GM11168 (cell line): ENCODE measurements around the gene ACOT7.
"Not testable (repeated sequence)": the region's sequence is repeated elsewhere in the genome, so short reads cannot be mapped to it uniquely, and the experiment has no call there.

ENCODE experiments used
- in situ Hi-C: fragments of 300-500 bp; cut with MboI; formaldehyde crosslinking; loops from one replicate; pipeline ENCODE4 v1.12.0; 2022; ENCODE audit warnings: low sequenced_read_pairs; ENCODE audit not compliant: unreplicated experiment

The ACOT7 gene

DNA sequence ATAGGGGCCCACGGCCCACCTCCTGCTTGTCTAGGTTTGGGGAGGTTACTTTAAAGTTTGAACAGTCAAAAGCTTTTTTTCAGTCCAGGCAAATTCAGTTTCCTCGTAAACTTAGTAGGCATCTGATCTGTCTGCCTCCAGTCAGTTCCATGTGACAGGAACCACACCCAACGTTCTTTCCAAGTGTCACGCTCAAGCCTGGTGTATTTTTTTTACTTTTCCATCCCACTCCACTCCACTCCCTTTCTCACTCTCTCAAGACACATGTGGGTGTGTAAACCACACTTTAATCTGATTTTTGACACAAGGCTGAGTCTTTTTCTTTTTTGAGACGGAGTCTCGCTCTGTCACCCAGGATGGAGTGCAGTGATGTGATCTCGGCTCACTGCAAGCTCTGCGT is 72.4 kb downstream of the ACOT7 start:
- in situ Hi-C loops, result no loop called here

DNA sequence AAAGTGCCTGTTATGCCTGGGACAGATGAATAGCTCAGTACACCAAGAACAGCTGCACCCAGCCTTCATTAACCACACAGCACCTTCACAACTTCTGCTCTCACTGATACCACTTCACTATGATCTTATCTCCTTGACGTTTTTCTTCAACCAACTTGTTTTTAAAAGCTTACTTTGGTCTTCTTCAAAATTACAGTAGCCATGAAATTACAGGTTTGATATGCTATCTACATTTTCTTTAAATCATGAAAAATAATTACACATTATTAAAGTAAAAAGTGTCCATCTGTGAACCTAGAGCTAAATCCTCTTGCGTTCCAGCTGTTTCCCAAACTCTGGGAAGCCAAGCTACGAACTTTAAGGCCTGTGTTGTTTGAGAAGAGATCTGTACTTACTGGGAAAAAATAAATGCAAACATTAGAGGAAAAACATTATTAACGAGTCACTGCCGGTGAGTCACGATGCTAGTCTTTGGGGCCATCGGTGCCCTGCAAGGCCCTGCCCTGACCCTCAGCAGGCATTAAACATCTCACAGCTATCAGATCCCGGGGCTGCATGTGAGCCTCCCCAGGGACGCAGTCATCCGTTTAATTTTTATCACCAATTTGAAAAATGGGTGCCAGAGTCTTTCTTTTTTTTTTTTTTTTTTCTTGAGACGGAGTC is 76.3 kb downstream of the ACOT7 start:
- in situ Hi-C loops, result no loop called here

DNA sequence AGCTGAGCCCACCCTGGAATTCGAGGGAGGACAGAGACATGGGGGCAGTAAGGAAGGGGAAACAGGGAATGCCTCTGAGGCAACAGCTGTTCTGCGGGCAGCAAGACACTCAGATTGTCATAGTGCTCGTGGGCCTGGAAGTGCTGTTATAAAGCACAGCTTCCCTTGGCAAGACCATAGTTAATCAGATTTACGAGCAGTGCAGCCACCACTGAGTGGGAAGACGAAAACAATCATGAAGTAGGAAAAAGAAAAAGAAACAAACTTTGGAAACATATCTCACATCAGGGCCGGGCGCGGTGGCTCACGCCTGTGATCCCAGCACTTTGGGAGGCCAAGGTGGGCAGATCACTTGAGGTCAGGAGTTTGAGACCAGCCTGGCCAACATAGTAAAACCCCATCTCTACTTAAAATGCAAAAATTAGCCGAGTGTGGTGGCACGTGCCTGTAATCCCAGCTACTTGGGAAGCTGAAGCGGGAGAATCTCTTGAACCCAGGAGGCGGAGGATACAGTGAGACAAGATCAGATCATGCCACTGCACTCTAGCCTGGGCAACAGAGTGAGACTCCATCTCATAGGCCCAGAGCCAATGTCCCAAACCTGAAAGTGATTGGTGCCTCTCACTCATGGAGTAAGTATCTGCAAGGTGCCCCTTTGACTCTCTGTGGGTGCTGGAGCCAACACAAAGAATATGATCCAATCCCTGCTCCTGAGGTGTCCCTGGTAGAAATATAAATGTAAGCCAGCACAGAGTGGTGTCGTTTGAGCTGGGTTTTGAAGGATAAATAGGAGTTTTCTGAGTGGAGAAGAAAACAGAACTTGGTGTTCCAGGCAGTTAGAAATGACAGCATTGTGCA is 77.1 kb downstream of the ACOT7 start:
- in situ Hi-C loops, result no loop called here

DNA sequence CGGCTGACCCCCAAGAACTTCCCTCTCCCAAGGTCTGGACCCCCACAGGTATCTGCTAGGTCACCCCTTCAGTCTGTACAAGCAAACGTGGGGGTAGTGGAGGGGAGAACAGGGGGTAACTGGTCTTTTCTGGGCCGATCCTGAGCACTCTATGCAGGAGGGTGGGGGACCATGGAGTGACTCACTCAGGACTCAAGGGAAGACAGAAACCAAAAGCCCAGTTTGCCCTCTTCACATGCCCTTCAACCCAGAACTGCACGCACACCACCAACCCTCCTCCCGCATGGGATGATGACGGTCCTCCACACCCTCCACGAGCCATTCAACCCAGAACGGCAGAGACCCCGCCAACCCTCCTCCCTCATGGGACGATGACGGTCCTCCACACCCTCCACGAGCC is 79.1 kb downstream of the ACOT7 start:
- in situ Hi-C loops, result no loop called here

DNA sequence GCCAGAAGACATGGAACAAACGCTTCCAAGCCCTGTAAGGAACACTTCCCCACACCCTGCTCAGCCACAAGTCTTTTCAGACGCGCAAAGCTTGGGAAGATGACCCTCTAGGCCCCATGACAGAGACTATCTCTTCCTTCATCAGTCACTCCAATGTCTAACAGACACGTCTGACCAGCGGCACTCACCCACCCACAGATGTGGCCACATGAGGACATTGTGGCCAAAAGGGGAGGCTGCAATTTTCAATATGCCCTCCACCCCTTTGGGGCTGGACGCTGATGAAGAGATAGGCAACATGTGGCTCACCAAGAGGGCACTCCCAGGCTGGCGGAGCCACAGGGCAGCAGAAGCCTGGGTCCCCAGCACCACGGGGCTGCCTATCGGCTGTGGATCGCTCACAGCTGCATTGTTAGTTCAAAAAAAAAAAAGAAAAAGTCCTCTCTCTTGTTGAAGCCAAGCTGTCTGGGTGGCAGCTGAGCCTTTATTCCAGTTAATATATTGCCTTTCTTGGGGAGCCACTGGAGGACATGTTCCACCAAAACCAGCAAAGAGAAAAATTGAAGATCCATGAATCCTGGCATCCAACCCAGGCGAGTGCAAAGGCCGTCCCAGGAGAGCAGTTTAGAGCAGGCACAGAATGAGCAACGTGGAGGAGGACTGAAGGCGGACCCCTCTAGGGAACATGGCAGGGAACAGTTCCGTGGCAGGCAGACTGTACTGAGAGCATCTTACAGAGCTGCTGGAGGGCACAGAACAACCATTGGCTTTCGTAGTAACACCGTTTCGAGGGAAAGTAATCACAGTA is 80.0 kb downstream of the ACOT7 start:
- in situ Hi-C loops, result no loop called here

DNA sequence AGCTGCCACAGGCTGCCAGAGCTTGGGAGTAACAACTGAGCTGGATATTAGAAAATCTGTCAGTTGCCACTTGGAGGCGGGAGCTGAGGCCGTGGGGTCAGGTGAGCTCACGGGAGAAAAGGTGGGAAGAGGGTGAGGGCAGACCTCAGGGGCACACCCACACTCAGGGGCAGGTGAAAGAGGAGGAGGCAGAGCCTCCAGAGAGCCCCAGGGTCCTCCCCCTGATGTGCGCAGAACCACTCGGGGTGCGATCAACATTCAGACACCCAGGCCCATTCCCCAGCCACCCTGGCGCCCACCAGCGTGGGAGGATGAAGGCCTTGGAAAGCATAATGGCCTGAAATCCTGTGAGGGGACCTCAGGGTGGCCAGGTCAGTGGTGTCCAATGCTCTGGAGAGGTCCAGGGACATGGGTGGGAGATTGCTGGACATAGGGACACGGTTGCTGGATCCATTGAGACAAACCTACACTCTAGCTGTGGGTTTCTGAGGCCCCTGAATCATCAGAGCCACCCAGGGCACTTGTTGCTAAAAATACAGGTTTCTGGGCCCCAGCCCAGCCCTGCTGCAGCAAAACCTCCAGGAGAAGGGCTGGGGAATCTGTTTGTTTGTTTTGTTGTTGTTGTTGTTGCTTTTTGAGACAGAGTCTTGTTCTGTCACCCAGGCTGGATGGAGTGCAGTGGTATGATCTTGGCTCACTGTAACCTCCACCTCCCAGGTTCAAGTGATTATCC is 83.3 kb downstream of the ACOT7 start:
- in situ Hi-C loops, result no loop called here

DNA sequence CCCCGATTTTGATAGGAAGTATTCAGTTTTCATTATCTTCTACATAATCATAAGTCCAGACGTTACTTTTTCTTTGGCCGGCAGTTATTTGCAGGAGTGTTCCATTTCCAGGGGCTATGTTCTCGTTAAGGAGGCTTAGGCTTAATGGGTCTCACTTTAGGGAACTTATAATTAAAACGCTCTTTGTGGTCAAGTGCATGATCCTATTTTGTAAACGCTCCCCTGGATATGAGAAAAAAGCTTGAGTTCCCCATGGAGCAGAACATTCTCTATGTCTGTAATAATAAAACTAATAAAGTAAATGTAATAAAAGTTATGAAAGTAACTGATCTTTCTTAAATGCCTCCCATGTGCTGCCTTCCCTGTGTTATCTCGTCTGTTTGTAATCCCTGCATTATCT is 84.0 kb downstream of the ACOT7 start:
- in situ Hi-C loops, result no loop called here

DNA sequence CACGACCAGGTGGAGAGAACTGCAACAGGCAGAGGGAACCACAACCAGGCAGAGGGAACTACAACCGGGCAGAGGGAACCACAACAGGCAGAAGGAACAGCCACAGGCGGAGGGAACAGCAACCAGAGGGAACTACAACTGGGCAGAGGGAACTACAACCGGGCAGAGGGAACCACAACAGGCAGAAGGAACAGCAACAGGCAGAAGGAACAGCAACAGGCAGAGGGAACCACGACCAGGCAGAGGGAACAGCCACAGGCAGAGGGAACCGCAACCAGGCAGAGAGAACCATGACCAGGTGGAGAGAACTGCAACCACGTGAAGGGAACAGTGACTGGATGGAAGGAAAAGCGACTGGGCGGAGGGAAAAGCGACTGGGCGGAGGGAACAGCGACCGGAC is 85.1 kb downstream of the ACOT7 start:
- in situ Hi-C loops, result no loop called here

DNA sequence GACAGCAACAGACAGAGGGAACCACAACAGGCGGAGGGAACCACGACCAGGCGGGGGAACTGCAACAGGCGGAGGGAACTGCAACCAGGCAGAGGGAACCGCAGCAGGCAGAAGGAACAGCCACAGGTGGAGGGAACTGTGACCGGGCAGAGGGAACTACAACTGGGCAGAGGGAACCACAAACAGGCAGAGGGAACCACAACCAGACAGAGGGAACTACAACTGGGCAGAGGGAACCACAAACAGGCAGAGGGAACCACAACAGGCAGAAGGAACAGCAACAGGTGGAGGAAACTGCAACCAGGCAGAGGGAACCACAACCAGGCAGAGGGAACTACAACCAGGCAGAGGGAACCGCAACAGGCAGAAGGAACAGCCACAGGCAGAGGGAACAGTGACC is 85.9 kb downstream of the ACOT7 start:
- in situ Hi-C loops, result not testable (repeated sequence)

DNA sequence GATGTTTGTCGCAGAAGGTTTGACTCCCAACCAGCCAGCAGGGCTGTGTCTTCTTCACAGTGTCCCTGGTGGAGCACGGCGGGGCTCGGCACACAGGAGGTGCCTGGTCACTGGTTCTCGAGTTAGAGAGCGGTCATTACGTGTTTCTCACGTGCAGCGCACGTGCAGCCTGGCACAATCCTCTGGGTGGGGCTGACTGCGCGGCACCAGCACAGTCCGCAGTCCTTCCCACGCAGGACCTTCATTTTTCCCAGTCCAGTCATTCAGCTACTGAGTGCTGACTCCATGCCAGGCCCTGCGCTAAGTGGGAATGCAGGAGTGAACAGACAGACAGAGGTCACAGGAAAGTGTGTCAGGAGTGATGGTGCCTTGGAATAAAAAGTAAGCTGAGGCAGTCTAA is 86.5 kb downstream of the ACOT7 start:
- in situ Hi-C loops, result no loop called here

DNA sequence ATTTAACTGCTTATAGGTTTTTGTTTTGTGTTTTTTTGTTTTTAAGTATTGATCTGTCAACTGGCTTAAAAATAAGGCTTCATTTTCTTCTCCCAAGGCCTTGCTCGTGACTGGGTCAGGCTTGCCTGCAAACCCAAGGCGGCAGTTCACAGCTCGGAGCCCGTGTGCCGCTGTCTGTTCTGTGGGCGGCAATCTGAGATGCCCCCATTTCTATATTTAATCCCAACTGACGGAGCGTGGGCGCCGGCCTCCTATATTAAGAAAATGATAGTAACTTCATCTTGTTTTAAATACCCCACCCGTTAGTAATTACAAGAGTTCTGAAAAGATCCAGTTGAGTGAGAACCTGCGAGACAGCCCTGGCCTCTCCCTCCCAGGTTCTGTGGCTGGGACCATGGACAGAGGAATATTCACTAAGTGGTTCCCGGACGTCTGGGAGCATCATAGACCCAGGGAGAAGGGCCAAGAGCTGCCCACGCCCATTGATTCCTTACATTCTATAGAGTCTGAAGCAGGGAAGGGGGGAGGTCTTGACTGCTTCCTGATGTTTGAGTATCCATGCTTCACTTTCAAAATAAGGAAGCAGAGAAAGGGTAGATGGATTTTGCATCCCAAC is 90.1 kb downstream of the ACOT7 start:
- in situ Hi-C loops, result no loop called here

DNA sequence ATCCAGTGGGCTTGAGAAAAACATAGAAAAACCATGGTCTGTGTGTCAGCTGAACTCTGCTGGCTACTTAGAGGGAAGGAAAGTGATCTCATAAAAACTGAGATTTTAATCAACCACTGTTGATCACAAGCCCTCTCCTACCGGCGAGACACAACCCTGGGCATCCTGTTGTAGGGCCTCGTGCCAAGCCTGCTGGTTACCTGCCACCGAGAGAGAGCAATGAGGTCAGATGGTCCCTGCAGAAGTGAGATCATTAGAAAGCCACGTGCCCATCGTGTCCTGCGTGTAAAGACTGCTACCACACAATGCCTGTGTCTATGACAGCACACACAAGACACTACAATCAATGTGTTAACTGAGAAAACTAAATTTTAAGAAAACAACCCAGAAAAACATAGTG is 91.0 kb downstream of the ACOT7 start:
- in situ Hi-C loops, result no loop called here

DNA sequence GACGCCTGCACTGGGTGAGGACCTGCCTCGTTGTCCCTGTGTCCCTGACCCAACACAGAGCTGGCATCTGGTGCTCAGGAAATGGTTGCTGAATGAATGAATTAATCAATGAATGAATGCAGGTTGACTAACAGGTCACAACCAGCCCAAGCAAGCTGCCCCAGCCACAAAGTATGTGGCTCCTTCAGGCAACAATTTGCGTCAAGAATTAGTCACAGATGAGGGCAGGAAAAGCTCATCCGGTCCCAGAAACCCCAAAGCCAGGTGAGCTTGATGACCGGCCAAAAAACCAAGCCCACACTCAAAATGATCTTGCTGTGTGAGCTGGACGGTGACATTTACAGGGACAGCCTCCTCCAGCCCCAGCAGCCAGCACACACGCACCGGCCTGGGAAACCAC is 92.0 kb downstream of the ACOT7 start:
- in situ Hi-C loops, result no loop called here

DNA sequence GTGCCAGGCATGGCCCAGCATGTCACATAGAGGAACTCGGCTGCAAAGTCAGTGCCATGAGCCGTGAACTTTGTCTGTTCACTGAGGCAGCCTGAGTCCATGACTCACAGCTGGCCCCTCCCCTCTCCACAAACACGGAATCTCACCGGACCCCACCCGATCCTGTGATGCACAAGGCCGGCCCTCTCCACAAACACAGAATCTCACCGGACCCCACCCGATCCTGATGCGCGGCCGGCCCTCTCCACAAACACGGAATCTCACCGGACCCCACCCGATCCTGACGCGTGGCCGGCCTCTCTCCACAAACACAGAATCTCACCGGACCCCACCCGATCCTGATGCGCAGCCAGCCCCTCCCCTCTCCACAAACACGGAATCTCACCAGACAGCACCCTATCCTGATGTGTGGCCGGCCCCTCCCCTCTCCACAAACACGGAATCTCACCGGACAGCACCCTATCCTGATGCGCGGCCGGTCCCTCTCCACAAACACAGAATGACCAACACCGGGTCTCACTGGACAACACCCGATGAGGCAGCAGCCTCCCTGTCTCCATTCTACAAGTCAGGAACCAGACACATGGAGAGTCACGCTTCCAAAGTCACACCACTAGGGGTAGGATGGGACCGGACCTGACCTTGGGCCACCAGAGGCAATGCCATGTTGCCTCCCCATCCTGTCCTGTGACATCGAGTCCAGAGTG is 93.1 kb downstream of the ACOT7 start:
- in situ Hi-C loops, result no loop called here

DNA sequence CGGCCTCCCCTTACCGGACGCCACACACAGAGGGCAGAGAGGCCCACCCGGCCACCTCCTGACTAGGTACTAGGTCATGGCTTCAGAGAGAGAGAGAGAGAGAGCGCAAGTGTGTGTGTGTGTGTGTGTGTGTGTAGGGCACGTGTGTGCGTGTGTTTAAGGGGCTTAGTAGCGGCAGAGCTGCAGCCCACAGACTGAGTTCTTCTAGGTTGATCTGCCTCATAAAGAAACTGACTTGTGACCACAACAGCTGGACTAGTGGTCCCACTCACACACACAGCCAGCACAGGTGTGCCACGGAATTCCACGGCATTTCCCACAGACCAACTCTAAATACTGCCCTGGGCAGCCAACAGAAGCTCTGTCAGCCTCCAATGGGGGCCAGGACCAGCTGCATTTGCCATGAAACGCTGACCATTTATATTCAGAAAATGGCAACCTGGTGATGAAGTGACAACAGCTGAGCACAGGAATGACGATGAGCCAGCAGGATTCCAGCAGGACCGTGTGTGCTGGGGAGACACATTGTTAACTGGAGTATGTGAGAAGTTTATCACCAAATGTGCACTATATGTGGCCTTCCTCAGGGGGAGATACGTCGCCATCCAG is 93.9 kb downstream of the ACOT7 start:
- in situ Hi-C loops, result no loop called here

DNA sequence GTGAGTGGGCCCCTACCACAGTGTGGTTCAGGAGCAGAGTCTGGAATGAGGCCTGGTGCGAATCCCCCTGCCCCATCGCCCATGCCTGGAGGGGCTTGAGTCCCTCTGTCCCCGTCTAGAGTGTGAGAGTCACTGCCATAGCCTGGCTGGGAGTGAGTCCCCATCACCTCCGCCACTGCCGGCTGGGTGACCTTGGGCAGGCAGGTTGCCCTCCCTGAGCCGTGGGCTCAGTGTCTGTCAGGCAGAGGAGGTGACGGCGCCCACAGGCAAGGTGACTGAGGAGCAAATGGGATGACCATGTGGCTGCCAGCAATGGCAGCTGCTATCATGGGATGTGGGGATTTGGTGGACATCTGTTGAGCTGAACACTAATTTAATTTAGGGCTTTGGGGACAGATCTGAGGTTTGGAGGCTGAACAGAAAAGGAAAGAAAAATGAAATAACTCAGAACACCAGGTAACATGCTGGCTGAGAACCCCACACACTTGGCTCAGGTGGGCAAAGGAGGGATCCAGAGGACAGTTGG is 94.6 kb downstream of the ACOT7 start:
- in situ Hi-C loops, result no loop called here

DNA sequence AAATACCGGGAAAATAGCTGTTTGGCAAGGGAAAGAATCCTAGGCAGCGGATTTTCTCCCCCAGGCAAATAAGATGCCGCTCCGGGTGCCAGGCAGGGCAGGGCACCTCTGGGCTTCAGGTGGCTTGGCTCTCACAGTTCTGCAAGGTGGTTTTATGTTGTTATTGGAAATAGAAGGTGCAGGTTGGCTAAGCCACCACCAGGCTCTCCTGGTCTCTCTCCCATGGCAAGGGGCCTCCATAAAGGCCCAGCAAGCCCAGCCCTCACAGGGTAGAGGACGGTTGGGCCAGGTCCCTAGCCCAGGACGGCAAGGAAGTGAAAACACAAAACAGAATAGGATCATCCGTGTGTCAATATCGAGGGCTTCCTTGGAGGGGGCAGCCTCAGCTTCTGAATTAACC is 95.0 kb downstream of the ACOT7 start:
- in situ Hi-C loops, result no loop called here

DNA sequence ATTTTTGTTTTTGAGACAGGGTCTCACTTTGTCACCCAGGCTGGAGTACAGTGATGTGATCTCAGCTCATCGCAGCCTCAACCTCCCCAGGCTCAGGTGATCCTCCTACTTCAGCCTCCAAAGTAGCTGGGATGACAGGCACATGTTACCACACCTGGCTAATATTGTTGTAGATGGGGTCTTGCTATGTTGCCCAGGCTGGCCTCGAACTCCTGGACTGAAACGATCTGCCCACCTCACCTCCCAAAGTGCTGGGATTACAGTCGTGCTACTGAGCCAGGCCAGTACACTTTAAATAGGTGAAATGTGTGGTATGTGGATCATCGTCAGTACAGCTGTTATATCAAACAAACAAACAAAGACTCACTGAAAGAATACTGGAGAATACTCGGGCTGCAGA is 97.7 kb downstream of the ACOT7 start:
- in situ Hi-C loops, result no loop called here
